ENCODE data around the gene PTPRU. TPM values are rescaled to one million over a fixed set of nuclear protein-coding genes. Genes with fewer than 3 reads are reported as not detected.

Gene PTPRU
- polyA plus RNA-seq, 4 donors = 8.9 to 19.1 (median 13.4) TPM

DNA sequence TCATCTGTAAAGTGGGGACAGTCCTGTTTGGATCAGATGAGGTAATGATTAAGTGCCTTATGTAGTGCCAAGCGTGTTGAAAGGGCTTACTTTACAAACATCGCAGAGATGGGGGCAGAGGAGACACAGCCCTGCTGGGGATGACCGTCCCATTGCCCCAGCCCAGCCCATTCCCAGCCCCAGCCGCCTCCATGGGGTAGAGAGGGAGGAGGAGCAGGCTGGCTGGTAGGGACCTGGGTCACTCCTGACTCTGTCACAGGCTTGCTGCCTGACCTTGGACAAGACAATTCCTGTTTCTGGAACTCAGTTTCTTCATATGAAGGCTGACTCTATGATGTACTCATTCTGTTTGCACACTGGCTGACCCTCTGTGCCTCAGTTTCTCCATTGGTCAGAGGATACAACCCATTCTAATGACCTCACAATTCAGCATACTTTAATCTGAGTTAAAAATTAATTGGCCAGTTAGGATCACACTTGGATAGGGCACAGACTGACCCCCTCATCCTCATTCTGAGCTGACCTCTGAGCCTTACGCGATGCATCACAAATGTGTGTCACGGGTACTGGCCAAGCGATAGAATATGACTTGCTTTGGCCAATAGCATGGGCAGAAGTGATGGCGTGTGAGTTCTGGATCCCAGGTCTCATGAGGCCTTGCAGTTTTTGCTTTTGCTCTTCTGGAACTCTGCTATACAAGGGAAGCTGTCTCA, 91.1 kb downstream of the PTPRU start:
- no peak for DNase-seq (ENCODE audit: low read depth in 4 of 4, low spot score in 3 of 4)

DNA sequence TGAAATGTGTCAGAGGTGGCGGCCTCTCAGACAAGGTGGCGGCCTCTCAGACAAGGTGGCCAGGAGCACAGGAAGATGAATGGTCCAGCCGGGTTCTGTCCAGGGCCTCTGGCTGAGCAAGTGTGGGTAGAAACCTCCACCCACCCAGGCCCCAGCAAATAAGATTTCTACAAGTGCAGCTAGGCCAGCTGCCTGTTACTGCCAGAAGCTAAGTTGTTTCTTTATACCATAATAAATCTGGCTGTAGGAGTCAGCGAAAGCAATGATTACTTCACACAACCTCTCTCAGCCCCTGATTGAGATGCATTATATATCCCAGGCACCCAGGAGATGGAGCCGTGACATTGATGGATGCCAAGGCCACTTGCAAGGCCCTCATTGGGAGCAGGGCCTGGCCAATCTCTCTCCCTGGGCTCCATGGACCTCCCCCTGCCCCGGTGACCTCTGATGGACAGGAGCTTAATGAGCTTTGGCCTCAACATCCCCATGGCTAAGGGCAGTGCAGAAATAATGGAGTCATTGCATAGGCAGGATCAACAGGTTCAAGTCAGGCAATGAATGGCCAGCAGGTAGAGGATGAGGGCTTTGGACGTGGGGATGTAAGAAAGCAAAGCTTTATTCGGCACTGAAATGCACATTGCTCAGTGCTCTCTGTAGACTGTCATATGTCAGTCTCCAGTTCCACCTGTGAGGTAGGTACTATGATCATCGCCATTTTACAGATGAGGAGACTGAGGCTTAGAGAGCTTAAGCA, 92.9 kb downstream of the PTPRU start:
- DNase-seq (ENCODE audit: low read depth in 4 of 4, low spot score in 3 of 4) = no peak

DNA sequence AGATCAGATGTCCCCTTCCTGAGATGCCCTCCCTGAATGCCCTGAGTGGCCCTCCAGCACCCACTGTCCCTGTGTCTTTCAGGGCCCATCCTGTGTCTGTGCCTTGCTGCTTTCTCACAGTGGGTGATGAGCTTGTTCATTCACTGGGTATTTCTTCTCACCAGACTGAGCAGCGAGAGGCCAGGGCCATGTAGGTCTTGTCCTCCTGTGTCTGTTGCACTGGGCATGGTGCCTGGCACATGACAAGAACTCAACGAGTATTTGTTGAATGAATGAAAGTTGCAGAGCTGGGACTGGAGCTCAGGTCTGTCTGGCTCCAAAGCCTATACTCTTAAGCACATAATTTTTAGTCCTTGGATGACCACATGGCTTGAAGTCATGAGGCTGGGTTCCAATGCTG, 93.8 kb downstream of the PTPRU start:
- DNase-seq (ENCODE audit: low read depth in 4 of 4, low spot score in 3 of 4) = no peak

DNA sequence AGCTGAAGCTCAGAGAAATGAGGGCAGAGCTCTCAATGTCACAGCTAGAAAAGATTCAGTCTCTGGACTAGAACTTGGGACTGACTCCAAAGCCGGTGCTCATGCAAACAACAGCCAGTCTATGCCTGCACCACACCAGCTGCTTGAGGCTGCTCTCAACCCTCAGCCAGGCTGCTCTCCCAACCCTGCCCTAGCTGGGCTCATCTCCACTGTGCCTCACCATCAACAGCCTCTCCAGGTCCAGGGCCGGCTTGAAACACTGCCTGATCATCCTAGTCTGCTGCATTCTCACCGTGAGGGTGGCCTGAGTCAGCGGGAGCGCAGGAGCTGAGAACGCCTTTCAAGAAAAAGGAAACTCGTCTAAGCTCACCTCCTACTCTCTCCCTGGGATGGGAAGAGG, 94.5 kb downstream of the PTPRU start:
- DNase-seq (ENCODE audit: low read depth in 4 of 4, low spot score in 3 of 4) = no peak

DNA sequence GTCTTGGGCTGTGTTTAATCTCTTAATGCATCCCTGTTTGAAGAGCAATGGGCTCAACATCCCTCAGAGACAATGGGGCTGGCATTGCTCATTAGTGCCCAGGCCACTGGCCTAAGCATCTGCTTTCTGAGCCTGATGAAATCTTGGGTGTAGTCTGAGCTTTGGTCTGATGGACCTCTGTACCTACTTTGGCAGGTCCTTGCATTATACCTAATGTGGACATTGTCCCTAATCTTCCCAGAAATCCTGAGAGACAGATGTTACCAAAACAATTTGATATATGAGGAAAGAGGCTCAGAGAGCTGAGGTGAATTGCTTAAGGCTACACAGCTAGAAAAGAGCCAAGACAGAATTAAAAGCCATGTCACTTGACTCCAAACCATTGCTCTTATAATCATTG, 95.0 kb downstream of the PTPRU start:
- DNase-seq (ENCODE audit: low read depth in 4 of 4, low spot score in 3 of 4) = no peak

DNA sequence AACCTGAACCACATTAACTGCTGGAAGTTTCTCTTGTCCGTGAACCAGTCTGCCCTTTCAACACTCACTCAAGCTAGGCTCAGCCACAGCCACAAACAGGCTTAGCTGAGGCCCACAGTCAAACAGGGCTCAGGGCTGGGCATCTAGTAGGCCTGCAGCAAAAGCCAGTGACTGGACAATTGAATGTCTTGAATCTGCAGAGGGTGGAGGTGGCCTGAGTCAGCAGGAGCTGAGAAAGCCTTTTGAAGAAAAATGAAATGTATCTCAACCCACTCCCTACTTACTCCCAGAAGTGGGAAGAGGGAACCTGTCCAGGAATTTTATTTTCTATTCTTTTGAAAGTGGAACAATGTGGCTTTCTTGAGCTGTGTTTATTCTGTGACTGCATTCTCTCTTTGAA, 95.4 kb downstream of the PTPRU start:
- no peak for DNase-seq (ENCODE audit: low read depth in 4 of 4, low spot score in 3 of 4)

DNA sequence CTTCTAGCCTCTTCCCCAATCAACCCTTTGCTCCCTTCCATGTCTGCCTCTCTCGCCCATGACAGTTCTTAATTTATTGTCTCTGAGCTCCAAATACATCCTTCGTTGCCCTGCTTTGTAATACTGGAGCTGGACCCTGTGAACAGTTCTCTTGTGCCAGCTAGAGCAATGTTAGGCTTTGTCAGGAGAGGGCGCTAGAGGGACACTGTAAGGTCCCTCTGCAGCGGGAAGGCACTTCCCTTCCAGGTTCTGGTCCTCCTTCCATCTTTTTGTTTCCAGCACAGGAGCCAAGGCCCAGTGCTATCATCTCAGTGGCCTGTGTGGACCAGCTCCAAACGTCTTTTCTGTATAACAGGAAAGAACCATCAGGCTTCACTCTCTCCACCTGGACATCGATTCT, 95.9 kb downstream of the PTPRU start:
- DNase-seq (ENCODE audit: low read depth in 4 of 4, low spot score in 3 of 4) = no peak

DNA sequence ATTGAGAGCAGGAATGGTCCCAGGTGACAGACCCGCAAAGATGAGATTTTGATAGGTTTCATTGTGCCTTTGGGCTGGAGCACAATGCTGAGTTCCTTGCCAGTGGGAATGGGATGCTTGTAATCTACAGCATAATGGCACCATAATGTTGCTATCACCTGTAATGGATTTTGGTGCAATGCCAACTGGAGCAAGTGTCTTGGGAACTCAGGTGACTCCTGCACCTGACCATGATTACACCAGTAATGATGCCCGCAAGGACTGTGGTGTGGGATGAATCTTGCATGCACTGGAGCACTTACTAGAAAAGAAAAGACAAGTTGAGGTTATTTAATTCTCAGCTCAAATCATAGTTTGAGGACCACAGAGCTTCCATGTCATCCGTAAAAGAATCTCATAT, 96.7 kb downstream of the PTPRU start:
- no peak for DNase-seq (ENCODE audit: low read depth in 4 of 4, low spot score in 3 of 4)

DNA sequence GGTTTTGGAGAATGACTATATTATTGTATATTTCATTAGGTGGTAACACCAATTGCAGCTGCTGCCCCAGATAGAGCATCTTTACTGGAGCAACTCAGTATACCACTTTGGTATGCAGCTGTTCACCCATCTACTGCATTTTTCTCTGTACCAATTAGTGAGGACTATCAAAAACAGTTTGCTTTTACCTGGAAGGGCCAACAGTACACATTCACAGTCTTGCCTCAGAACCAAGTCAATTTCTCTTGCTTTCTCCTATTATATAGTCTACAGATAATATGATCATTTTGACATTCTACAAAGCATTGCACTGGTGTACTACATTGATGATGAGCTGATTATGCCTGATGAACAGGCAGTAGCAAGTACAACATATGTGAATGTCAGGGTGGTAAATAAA, 99.3 kb downstream of the PTPRU start:
- no peak for DNase-seq (ENCODE audit: low read depth in 4 of 4, low spot score in 3 of 4)

DNA sequence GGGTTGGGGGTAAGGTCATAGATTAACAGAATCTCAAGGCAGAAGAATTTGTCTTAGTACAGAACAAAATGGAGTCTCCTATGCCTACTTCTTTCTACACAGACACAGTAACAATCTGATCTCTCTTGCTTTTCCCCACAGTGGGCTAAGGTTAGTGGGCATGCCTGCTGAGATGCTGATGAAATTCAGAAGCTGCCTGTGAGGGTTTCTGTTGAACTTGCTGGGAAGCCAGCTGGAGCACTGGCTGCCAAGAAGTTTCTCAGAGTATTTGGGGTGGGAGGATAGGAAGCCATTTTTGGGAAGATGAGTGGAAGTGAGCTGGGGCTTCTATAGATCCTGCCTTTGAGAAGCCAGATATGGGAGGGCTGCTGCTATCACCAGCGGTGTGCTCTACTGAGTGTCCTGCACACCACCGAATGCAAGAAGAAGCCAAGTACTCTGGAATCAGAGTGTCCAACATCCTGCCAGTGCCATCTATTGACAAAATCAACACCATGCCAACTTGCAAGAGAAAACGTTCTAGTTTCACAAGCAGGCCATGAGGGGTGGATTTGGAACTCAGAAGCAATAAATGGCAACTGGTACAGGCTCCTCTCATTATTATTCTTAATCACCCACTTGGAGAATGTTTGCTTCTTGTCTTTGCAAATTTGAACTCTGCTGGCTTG, 102.7 kb downstream of the PTPRU start:
- DNase-seq (ENCODE audit: low read depth in 4 of 4, low spot score in 3 of 4) = no peak

DNA sequence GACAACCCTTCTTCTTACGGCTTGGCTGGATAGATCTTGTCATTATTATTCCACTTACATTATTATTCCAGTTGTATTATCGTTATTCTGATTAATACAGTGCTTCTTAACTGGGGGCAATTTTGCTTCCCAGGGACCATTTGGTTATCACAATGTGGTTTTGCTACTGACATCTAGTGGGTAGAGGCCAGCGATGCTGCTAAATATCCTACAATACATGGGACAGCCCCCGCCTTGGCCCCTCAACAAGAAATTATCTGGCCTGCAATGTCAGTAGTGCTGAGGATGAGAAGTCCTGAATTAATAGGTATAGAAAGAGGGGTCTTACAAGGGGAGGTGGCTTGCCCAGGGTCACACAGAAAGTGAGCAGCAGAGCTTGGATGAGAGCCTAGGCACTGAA, 105.6 kb downstream of the PTPRU start:
- no peak for DNase-seq (ENCODE audit: low read depth in 4 of 4, low spot score in 3 of 4)

DNA sequence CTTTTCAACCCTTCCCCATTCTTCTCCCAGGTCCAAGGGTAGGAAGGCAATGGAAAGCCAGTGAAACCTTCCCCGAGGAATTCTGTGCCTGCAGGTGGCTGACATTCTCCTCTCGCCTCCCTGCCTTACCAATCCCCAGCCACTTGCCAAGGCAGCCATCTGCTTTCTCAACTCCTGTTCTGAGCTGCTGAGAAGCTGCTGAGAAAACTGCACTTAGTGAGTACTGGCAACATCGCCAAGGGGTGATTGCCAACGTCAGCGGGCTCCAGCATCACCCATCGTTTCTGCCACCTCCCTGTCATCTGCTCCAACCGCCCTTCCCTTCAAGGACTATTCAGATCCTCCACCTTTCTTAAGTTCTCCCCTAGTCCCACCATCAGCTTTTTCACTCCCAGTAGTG, 106.0 kb downstream of the PTPRU start:
- no peak for DNase-seq (ENCODE audit: low read depth in 4 of 4, low spot score in 3 of 4)

DNA sequence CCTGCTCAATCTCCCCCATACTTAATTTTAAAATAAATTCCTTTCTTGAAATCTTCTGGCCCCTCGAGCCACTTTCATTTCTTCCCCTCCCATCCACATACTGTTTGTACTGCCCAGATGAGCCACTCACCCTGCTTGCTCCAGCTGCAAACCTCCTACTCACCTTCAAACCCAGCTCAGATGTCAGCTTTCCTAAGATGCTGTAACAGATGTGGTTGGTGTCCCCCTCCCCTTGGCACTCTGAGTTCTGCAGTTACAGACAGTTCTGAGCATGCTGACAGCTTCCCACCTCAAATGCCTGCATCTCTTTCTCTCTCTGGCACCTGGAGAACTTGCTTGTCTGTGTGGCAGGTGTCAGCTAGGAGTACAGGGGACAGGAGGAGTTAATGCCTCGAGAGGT, 106.7 kb downstream of the PTPRU start:
- no peak for DNase-seq (ENCODE audit: low read depth in 4 of 4, low spot score in 3 of 4)

DNA sequence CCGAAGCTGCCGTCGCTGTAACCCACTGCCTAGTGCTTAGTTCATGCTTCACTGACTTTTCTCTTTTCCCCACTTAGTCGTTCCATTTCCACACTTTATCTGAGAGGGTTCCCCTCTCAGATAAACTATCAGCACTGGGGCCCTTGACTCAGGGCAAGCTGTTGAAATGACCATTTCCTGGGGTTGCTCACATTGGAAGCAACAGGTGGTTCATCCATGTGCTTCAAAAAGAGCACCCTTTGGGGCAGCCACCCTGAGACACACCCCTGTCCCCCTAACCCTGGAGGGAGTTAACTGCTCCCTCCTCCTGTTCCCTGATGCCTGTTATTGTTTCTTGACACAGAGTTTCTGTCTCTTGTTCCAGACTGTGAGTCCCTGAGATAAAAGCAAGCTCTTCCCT, 107.2 kb downstream of the PTPRU start:
- no peak for DNase-seq (ENCODE audit: low read depth in 4 of 4, low spot score in 3 of 4)

DNA sequence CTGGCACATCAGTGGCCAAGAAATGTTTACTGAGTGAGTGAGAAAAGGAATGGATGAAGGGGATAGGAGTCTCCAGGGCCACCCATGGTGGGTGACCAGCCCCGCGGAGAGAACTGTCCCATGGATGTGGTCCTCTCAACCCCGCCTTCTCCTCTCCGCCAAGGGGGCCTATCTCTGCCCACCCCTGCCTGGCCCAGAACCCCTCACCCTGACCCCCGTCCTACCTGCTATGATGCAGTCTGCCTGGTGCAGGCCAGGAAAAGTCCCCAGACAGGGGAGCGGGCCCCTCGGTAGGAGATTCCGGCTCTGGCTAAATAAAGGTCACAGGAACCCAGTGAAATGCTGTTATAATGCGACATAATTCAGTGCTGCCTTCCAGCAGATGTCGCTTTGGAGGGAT, 107.6 kb downstream of the PTPRU start:
- no peak for DNase-seq (ENCODE audit: low read depth in 4 of 4, low spot score in 3 of 4)

DNA sequence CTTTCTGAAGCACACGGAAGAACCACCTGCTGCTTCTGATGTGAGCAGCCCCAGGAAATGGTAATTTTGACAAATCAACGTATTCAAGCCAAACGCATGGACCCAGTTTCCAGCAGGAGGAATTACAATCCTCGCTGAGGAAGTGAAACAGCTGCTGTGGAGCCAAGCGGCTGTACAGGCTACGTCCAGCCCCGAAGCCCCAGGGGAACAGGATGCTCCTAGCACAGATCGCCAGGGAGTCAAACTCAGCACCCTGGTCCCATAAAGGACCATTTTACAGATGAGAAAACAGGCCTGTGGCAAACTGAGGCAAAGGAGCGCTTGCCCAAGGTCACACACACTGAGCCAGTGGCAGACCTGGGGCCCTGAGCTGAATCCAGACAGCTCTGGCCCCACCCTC, 108.0 kb downstream of the PTPRU start:
- DNase-seq (ENCODE audit: low read depth in 4 of 4, low spot score in 3 of 4) = no peak

DNA sequence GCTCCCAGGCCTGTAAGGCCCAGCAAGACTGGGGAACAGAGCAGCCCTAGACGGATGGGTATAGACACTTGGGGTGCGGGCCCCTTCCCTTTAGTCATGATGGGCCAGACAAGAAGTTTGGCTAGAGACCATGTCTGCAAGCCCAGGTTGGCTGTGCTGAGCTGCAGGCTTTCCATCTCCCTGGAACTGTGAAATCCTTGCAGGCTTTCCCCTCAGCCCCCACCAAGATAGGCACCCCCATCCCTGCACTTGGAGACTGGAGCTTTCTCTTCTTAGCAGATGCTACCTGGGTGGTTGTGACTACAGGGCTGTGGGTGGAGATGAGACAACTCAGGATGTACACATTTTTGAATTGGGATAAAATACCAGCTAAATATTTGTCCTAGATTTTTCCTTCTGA, 110.3 kb downstream of the PTPRU start:
- no peak for DNase-seq (ENCODE audit: low read depth in 4 of 4, low spot score in 3 of 4)

DNA sequence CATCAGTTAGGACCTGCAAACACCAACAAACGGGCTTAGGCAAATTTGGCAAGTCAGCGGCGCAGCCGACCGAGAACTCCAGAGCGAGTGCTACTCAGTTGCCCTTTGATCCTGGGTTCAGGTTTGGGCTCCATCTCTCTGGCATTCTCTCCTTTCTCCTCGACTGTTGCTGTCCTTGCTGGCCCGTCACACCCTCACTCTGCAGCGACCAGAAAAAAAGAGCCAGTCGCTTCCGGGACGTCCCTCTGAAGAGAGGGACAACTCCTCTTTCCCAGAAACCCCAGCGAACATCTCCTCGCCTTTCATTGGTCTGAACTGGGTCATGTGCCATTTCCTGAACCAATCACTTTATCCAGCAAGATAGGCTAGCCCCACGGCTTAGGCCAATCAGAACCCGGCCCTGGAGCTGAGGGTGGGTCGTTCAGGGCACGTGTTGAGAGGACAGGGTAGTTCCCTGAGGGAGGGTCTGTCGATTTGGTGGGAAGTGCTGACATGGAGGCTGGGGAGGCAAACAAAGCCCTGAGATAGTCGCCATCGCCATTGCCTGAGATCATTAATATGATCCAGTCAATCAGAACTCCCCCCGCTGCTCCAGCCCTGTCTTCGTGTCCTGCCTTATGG, 113.7 kb downstream of the PTPRU start:
- DNase-seq (ENCODE audit: low read depth in 4 of 4, low spot score in 3 of 4) = no peak

DNA sequence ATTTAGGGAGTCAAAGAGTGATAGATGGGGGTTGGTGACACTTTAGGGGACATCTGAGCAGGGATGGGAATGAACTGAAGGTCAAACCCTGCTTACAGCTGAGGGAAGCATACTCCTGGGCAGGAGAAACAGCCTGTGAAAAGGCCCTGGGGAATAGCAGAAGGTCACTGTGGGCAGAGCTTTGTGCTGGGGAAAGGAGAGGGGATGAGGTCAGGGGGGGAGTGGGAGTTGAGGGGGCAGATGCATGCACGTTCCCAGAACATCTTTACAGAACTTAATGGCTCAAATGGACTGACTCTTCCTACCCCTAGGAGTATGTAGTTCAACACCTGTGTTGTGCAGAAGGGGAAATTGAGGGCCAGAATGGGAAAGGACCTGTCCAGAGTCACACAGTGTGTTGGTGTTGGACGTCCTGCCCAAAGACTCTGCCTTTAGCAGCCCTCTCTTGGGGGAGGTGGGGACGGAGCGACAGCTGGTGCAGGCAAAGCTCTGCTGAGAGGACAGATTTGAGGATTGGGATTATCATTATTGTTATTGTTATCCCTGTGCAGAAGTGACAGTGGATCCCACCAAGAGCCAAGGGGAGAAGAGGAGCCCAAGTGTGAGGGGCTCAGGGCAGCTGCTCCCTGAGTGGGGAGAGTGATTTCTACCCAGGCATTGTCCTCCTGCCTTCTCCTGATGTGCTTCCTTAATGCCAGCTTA, 116.5 kb downstream of the PTPRU start:
- no peak for DNase-seq (ENCODE audit: low read depth in 4 of 4, low spot score in 3 of 4)

DNA sequence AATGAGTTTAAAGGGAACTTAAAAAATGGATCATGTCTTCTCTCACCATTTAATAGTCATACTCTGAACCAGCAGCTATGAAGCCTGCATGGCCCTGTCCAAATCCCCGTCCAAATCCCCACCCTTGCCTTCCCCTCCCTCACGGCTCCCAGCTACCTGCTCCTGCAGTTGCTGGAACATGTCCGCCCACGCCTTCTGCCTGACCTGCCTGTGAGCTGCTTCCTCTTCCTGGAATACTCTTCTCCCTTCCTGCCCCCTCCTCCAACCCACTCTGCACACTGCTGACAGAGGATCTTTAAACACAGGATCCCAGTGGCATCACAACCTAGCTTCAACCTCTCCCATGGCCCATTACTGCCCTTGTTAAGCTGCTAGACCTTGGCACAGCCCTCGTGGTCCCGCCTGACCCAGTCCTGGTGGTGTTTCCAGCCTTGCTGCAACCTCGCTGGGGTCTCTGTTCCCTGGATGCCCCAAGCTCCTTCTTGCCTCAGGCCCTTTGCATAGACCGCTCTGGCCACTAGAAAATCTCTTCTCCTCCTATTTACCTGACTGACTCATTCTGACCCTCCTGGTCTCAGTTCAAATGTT, 118.3 kb downstream of the PTPRU start:
- no peak for DNase-seq (ENCODE audit: low read depth in 4 of 4, low spot score in 3 of 4)

DNA sequence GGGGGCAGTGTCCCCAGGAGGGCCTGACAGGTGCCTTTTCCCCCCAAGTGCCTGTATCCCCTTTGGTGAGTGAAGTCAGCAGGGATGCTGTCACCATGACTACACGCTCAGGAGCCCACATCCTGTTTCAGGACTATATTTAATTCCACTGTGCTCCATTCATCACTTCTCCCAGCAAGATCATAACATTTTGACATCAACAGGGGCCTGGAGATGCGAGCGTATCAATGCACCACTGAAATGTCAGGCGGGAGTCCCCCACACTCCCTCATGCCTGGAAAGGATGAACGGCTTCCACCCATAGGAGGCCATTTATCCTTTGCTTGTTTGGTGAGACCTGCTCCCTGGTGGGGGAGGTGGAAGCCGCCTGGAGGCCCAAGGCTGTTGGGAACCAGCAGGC, 119.1 kb downstream of the PTPRU start:
- no peak for DNase-seq (ENCODE audit: low read depth in 4 of 4, low spot score in 3 of 4)
